Measurements from ENCODE around the gene PAX1. TPM values are rescaled to one million over a fixed set of nuclear protein-coding genes. Genes with fewer than 3 reads are reported as not detected.

Gene PAX1
- total RNA-seq, 2 experiments from 2014 or later = not detected

DNA sequence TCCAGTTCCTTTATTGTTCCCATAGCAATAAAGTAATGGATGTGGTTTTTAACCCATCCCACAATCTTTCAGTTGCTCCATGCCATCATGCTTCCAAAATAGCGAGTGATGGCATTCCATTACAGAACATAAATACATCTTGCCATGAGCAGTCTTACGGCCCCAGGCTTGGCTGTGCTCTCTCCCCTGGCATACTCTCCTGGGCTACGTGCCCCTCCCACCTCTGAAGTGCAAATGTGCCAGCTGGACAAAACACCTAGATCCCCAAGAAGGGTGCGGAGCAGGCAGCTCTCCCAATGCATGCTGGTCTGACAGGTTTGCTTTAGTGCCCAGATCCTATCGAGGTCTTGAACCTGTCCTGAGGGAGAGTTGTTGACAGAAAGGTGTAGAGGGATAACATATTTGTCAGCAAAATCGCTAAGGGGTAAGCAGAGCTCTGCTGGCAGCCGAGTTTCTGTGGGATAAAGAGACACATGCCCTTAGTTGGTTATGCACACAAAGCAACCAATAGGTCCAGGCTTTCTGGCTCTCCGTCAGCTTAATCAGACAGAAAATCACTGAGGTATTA is 43.9 kb upstream of the PAX1 start:
- H3K79me2 ChIP-seq (ENCODE audit: insufficient read depth, low read depth, low read length) = no peaks in the 10 kb centered on the region

DNA sequence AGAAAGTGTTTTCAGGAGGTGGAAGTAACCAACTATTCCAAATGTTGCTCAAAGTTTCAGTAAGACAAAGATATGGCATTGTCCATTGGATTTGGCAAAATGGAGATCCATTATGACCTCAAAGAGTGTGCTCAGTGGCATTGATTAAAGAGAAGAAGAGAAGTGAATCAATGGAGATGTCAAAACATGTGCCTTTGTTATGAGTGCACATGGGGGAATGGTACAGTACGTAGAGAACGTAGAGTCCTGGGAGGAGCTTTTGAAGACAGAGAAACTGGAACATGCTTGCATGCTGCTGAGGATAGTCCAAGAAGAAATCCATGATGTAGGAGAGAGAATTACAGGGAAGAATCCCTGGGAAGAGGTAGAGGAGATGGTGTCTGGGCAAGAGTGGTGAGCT is 42.0 kb upstream of the PAX1 start:
- H3K9me2 ChIP-seq (ENCODE audit: insufficient read depth, low read length) = no peaks in the 10 kb centered on the region
- no peaks in the 10 kb centered on the region for H3K9me3 ChIP-seq (ENCODE audit: low read length)
- DNase-seq (ENCODE audit: low spot score) = no peak
- no peak overlapping the region for H3K27ac ChIP-seq (ENCODE audit: low read depth, low read length, poor library complexity, severe bottlenecking)
- CTCF ChIA-PET (ENCODE audit: unreplicated experiment) = no interaction called here
- TF ChIP-seq EZH2phosphoT487 (IDR thresholded peaks at IDR 0.05; ENCODE audit: borderline replicate concordance, low read depth, low read length) = no peak
- TF ChIP-seq, protein P1, sequence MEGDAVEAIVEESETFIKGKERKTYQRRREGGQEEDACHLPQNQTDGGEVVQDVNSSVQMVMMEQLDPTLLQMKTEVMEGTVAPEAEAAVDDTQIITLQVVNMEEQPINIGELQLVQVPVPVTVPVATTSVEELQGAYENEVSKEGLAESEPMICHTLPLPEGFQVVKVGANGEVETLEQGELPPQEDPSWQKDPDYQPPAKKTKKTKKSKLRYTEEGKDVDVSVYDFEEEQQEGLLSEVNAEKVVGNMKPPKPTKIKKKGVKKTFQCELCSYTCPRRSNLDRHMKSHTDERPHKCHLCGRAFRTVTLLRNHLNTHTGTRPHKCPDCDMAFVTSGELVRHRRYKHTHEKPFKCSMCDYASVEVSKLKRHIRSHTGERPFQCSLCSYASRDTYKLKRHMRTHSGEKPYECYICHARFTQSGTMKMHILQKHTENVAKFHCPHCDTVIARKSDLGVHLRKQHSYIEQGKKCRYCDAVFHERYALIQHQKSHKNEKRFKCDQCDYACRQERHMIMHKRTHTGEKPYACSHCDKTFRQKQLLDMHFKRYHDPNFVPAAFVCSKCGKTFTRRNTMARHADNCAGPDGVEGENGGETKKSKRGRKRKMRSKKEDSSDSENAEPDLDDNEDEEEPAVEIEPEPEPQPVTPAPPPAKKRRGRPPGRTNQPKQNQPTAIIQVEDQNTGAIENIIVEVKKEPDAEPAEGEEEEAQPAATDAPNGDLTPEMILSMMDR (conservative IDR thresholded peaks at IDR 0.05; ENCODE audit: low read length) = no peak
- H2AFZ ChIP-seq (ENCODE audit: low read length) = no peak overlapping the region
- POLR2A ChIA-PET = no interaction called here
- no peak overlapping the region for H3K4me3 ChIP-seq (ENCODE audit: low read depth, low read length, poor library complexity, severe bottlenecking)
- no TSS peak for BruUV-seq (replicated peaks)
- no peaks in the 10 kb centered on the region for H4K20me1 ChIP-seq (ENCODE audit: insufficient read depth, low read length)
- H3K36me3 ChIP-seq (ENCODE audit: insufficient read depth, low read length) = no peaks in the 10 kb centered on the region
- intact Hi-C loops (cut with micrococcal nuclease; ENCODE audit: unreplicated experiment) = no loop called here
- no peaks in the 10 kb centered on the region for H3K79me2 ChIP-seq (ENCODE audit: insufficient read depth, low read depth, low read length)
- no peaks in the 10 kb centered on the region for H3K4me1 ChIP-seq (ENCODE audit: insufficient read depth, low read length, poor library complexity, severe bottlenecking)
- no peak overlapping the region for H3K4me2 ChIP-seq (ENCODE audit: low read length)

More for the DNA sequence above, 43.9 kb upstream of the PAX1 start:
- Histone ChIP-seq H3K9me3 (ENCODE audit: low read length) (no peaks in the 10 kb centered on the region), H3K4me3 (ENCODE audit: low read depth, low read length, poor library complexity, severe bottlenecking) (no peak overlapping the region), H3K36me3 (ENCODE audit: insufficient read depth, low read length) (no peaks in the 10 kb centered on the region), H2AFZ (ENCODE audit: low read length) (no peak overlapping the region), H3K4me2 (ENCODE audit: low read length) (no peak overlapping the region), H3K9me2 (ENCODE audit: insufficient read depth, low read length) (no peaks in the 10 kb centered on the region), H3K27ac (ENCODE audit: low read depth, low read length, poor library complexity, severe bottlenecking) (no peak overlapping the region), H4K20me1 (ENCODE audit: insufficient read depth, low read length) (no peaks in the 10 kb centered on the region), H3K4me1 (ENCODE audit: insufficient read depth, low read length, poor library complexity, severe bottlenecking) (no peaks in the 10 kb centered on the region)
- DNase-seq (ENCODE audit: low spot score) = no peak
- intact Hi-C loops (cut with micrococcal nuclease; ENCODE audit: unreplicated experiment) = no loop called here
- ChIA-PET CTCF (ENCODE audit: unreplicated experiment) (no interaction called here), POLR2A (interaction anchor here (0.9 kb wide), 1 partner anchor 31 kb away, joined by 3 read pairs; no protein-coding TSS in a partner anchor)
- no peak for TF ChIP-seq EZH2phosphoT487 (IDR thresholded peaks at IDR 0.05; ENCODE audit: borderline replicate concordance, low read depth, low read length)
- TF ChIP-seq, protein P1 (conservative IDR thresholded peaks at IDR 0.05; ENCODE audit: low read length) = no peak
- BruUV-seq (replicated peaks) = no TSS peak

DNA sequence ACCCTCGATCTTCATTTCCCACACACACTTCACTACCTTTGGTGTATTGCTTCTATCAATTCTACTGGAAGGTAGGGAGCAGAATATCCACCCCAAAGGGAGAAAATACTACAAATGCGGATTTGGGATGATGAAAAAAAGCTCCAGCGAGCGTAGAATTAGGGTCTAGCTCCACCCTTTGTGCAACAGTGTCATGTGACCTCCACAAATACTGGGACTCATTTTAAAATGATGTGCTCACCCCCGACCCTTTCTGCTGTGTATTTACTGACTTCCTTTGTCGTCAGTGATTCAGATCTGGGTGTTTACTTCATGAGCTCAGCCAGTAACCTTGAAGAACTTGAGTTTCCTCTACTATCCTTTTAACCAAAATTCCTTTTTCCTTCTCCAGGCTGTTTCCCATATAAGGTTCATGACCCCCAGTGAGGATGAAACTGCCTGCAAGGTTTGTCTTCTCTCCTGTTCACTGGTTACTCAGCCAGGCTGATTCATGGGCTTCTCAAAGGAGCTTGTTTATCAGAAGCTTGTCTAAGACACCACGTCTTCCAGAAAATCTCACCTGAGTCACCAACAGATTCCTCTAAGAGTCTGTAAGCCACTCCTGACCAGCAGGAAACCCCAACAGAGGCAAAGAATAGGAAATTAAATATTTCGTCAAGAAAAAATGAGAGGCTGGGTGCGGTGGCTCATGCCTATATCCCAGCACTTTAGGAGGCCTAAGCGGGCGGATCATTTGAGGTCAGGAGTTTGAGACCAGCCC is 39.6 kb upstream of the PAX1 start:
- ChIA-PET POLR2A (interaction anchor here (0.7 to 1.4 kb wide), 2 partner anchors 21 to 1057 kb away, joined by 4 to 5 read pairs; no protein-coding TSS in a partner anchor), CTCF (ENCODE audit: unreplicated experiment) (no interaction called here)
- Histone ChIP-seq H3K9me3 (ENCODE audit: low read length) (no peaks in the 10 kb centered on the region), H3K9me2 (ENCODE audit: insufficient read depth, low read length) (no peaks in the 10 kb centered on the region), H2AFZ (ENCODE audit: low read length) (no peak overlapping the region), H3K4me1 (ENCODE audit: insufficient read depth, low read length, poor library complexity, severe bottlenecking) (no peaks in the 10 kb centered on the region), H3K36me3 (ENCODE audit: insufficient read depth, low read length) (no peaks in the 10 kb centered on the region), H4K20me1 (ENCODE audit: insufficient read depth, low read length) (no peaks in the 10 kb centered on the region), H3K4me2 (ENCODE audit: low read length) (no peak overlapping the region), H3K79me2 (ENCODE audit: insufficient read depth, low read depth, low read length) (no peaks in the 10 kb centered on the region), H3K27ac (ENCODE audit: low read depth, low read length, poor library complexity, severe bottlenecking) (no peak overlapping the region), H3K4me3 (ENCODE audit: low read depth, low read length, poor library complexity, severe bottlenecking) (no peak overlapping the region)
- no peak for DNase-seq (ENCODE audit: low spot score)
- intact Hi-C loops (cut with micrococcal nuclease; ENCODE audit: unreplicated experiment) = no loop called here
- BruUV-seq (replicated peaks) = no TSS peak
- TF ChIP-seq, protein P1 (conservative IDR thresholded peaks at IDR 0.05; ENCODE audit: low read length) = no peak
- TF ChIP-seq EZH2phosphoT487 (IDR thresholded peaks at IDR 0.05; ENCODE audit: borderline replicate concordance, low read depth, low read length) = no peak

All from OCI-LY7 (cell line).